ENCODE data around the gene AKR1C2.
"Not testable (repeated sequence)": the region's sequence is repeated elsewhere in the genome, so short reads cannot be mapped to it uniquely, and the experiment has no call there.

The AKR1C2 gene

DNA sequence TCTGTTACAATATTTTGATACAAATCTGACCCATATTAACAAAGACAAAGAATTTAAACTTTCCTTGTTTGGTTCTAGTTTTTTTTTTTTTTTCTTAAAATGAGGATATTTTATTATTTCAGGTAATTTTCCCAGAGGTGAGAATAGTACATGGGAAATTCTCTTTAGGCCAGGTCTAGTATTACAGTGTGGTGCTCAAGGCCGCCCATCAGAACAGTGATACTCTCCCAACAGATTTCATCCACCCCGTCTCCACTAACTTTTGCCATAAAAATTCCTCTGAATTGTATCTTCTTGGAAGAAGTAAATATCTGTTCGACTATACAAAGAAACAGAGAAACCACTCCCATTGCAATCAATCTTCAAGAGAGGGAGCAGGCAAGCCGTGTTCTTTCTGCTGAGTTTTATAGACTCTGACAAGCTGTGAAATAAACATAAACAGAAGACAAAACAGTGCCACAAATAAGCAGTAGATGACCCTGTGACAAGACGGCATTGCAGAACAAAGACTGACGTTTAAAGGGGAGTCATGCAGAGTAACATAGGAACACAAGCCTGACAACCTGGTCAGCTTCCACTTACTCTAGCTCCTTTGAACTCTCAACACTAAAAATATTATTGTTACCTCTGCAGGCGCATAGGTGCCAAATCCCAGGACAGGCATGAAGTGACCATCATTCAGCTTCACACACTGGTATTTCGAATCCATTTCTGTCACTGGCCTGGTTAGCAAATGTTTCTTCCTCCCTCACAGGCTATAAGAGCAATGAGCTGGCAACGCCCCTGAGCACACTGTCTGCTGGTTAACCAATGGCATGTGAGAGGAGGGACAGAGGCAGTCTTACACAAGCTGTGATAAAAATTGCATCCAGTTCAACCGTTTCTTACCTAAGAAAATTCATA is at the start of gene AKR1C2:
Gene AKR1C2 (minus strand): TSS at position 731 of the 903 bp plus-strand sequence. CDS start 22 bp downstream, at position 709.
- not testable (repeated sequence) for DNase-seq (ENCODE audit: low spot score)

DNA sequence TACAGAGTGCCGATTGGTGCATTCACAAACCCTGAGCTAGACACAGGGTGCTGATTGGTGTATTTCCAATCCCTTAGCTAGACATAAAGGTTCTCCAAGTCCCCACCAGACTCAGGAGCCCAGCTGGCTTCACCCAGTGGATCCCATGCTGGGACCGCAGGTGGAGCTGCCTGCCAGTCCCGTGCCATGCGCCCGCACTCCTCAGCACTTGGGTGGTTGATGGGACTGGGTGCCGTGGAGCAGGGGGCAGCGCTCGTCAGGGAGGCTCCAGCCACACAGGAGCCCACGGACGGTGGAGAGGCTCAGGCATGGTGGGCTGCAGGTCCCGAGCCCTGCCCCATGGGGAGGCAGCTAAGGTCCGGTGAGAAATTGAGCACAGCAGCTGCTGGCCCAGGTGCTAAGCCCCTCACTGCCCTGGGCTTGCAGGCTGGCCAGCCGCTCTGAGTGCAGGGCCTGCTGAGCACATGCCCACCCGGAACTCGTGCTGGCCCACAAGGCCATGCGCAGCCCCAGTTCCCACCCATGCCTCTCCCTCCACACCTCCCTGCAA is 49.4 kb upstream of the AKR1C2 start:
- DNase-seq (ENCODE audit: low spot score), result not testable (repeated sequence)

GRCh38 chr10:5047912-5048628 is 44.4 kb upstream of the AKR1C2 start:
- peak; percentile 35 for DNase-seq (ENCODE audit: low spot score)

DNA sequence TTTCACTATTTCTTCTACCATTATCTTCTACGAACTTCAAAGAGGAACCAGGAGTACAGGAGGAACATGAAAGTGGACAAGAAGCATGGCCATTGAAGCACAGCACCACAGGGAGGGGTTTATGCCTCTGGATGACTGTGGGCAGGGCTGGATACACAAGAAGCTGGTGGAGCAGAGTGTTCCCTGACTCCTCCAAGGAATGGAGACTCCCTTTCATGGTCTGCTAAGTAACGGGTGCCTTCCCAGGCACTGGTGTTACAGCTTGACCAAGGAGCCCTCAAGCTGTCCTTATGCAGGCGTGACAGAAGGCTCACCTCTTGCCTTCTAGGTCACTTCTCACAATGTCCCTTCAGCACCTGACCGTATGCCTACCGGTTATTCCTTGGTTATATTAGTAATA is 43.4 kb upstream of the AKR1C2 start:
- DNase-seq (ENCODE audit: low spot score), result not testable (repeated sequence)

- DNase-seq (ENCODE audit: low spot score), result no peak
Observed at GRCh38 chr10:5046410-5046809, 42.8 kb upstream of the AKR1C2 start.

DNA sequence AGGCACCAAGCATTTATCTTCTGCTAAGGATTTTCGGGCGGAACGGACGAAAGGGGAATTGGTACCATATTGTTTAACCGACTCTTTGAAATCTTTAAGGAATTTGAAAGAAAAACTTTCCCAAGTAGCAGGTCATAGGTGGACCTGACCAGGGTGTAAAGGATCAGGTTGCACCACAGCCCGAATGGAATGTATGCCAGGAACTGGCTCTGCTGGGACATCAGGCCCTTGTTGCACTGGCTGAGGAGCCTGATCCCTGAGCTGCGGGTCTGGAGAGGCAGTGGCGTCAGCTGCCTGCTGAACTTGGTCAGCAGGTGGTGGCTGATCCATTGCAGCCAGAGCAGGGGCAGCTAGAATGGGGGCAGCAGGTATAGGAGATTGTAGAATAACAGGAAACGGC is 41.4 kb upstream of the AKR1C2 start:
- DNase-seq (ENCODE audit: low spot score), result no peak

DNA sequence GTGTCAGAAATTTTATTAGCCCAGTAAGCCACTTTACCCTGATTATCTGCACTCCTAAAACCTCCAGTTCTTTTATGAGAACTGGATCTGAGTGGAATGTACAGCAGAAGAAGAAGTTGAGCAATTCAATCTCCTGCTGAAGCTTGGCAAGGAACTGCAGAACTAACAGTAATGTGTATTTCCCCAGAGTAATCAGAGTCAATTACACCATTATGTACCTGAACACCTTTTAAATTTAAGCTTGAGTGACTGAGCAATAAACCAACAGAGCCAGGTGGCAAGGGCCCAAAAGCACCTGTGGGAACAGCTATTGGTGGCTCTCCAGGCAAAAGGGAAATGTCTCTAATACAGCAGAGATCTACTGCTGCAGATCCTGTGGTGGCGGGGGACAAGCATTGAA is 40.1 kb upstream of the AKR1C2 start:
- no peak for DNase-seq (ENCODE audit: low spot score)

GRCh38 chr10:5042922-5043321 is 39.3 kb upstream of the AKR1C2 start:
- DNase-seq (ENCODE audit: low spot score), result no peak

DNA sequence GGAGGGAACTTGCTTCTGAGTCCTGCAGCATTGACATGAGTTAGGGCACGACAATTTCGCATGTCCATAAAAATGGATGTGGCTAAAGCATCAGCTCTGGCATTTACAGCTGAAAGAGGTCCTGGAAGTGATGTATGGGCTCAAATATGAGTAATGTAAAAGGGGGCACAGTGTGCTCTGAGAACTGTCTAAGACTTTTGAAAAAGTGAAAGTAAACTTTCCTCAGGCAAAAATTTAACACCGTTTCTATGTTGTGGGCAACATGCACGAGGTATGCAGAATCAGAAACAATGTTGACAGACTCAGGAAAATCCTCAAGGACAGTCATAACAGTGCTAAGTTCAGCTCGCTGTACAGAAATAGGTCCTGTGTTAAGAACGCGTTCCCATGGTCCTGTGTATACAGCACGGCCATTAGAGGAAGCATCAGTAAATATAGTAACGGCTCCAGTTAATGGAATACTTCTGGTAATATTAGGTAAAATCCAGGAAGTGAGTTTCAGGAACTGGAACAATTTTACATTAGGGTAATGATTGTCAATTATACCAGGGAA is 37.9 kb upstream of the AKR1C2 start:
- no peak for DNase-seq (ENCODE audit: low spot score)

DNA sequence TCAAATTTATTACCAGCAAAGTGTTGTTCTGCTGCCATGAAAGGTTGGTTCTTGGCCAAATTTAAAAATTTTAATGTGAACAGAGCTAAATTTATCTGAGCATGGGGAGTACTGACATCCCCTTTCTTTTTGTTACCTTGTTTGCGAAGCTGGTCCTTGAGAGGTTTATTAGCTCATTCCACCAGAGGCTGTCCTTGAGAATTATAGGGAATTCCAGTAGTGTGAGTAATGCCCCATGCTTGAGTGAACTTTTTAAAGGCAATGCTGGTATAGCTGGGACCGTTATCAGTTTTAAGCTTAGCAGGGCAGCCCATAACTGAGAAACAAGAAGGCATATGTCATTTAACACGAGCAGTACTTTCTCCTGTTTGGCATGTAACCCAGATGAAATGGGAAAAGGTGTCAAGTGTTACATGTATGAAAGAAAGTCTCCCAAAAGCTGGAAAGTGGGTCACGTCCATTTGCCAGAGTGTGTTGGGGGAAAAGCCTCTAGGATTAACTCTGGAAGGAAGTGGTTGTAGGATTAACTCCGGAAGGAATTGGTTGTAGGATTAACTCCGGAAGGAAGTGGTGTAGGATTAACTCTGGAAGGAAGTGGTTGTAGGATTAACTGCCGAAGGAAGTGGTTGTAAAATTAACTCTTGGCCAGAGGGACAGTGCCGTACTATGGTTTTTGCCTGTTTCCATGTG is 37.3 kb upstream of the AKR1C2 start:
- DNase-seq (ENCODE audit: low spot score), result no peak

DNA sequence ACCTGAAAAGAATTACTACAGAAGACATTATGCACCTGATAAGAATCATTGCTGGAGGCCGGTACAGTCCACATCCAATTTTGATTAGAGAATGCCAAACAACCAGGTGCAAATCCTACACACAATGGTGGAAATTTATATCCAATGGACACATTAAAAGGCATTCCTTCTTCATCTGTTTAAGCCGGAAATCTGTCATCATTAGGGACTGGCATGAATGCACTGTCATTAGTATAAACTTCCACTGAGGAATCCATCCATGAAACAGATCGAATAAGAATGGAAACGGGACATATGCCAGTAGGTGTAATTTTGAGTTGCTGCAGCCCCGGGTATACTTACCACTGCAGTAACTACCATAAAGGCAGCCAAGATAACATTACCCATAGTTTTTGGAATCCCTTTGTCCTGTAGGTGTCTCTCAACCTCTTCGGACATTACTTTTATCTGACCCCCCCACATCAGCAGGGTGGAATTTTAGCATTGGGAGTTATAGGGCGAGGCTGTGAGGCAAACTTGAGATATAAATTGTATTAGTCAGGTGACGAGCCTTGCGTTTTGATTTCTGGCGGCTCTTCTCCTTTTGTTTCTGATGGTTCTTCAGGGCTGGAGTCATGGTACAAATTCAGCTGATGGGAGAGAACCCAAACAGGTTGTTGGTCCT is 36.5 kb upstream of the AKR1C2 start:
- DNase-seq (ENCODE audit: low spot score), result no peak

- DNase-seq (ENCODE audit: low spot score), result no peak
Observed at GRCh38 chr10:5038733-5039132, 35.1 kb upstream of the AKR1C2 start.

GRCh38 chr10:5038101-5038500 is 34.4 kb upstream of the AKR1C2 start:
- DNase-seq (ENCODE audit: low spot score), result no peak

DNA sequence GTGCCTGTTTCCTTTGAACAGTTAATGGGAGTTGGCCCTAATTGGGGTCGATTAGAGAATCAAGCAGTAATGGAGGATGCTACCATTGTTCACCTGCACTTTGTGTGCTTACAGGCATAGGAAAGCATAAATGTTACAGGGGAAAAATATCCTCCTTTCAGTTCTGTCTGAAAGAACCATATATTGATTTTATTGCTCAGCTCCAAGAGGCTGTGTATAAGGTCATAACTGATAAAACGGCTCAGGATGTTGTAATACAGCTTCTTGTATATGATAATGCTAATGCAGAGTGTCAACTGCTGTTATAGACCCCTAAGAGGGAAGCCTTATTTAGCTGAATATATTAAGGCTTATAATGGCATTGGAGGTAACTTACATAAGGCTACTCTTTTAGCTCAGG is 32.9 kb upstream of the AKR1C2 start:
- no peak for DNase-seq (ENCODE audit: low spot score)

DNA sequence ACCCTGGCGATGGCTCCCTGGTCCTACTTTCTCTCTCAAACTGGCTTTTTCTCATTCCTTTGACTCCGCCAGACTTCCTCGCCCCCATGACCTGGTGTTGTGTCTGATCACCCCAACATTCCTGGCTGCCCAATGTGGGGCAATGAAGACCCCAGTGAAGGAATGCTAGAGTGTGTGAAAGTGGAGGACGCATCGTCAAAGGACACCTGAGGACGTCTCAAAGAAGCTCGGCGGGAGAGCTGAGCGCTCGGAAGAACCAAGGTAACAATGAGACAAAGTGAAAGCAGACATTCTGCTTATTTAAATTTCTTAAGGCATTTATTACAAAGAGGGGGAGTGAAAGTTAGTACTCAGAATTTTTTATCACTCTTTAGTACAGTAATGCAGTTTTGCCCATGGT is 31.7 kb upstream of the AKR1C2 start:
- no peak for DNase-seq (ENCODE audit: low spot score)

DNA sequence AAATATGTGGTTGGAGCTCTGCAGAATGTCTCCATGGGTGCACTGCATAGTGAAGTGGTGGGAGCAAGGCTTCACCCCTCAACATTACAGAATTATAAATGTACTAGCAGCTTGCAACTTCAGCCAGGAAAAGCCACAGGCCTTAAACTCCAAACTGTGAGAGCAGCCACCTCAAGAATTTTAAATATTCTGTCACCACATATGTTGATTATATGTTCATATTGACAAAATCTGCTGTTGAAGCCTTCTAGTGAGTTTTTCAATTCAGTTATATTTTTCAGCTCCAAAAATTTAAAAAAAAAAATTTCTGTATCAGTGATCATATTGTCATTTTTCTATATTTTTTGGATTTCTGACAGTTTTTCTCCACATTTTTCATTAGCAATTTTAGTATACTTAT is 30.9 kb upstream of the AKR1C2 start:
- DNase-seq (ENCODE audit: low spot score), result no peak

- DNase-seq (ENCODE audit: low spot score), result no peak
Observed at GRCh38 chr10:5033061-5033778, 29.6 kb upstream of the AKR1C2 start.

GRCh38 chr10:5032444-5032843 is 28.8 kb upstream of the AKR1C2 start:
- DNase-seq (ENCODE audit: low spot score), result not testable (repeated sequence)

DNA sequence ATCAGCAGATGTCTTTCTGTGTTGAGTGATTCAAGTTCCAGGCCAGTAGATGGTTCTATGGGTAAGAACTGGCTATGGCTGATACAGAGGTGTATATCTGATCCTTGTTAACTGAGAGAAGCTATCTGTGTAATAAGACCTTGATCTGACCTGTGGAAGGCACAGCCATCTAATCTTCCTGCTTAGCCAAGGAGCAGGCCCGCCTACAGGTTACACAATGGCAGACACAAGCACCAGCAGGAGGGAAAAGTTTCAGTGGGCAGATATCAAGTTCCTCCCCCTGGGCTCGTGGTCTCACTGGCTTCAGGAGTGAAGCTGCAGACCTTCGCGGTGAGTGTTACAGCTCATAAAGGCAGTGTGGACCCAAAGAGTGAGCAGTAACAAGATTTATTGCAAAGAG is 27.9 kb upstream of the AKR1C2 start:
- not testable (repeated sequence) for DNase-seq (ENCODE audit: low spot score)

DNA sequence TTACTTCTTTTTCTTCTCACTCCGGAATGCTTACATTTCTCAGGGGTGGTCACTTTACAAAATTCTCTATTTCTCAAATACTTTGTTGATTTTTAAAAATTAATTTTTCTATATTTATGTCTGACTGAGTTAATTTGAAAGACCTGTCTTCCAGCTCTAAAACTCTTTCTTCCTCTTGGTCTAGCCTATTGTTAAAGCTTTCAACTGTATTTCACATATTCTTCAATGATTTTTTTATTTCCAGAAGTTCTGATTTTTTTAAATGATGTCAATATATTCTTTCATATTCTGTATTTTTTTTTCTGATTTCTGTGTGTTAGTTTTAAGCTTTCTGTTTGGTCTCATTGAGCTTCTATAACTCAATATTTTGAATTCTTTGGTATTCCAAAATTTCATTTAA is 27.3 kb upstream of the AKR1C2 start:
- DNase-seq (ENCODE audit: low spot score), result no peak

DNA sequence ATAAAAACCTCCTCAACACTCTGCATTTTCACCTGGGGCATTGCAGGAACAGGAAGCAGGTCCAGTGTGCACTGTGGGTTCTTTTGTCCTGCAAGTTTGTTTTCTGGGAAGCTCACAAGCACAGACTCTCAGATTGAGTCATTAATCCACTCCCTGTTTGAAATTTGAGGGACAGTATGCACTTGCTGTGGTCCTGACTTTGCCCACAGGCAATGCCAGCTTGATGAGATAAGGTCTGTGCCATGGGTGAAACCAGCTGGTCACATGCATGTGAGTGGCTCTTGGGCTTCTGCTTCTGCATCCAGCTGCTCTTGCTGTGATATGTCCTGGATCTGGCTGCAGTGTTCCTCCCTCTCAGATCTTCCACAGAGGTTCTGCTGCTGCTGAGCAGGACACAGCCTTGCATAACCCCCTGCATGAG is 21.8 kb upstream of the AKR1C2 start:
- not testable (repeated sequence) for DNase-seq (ENCODE audit: low spot score)
